H9 (cell line): ENCODE results near the gene VPS54. TPM values are rescaled to one million over a fixed set of nuclear protein-coding genes. Genes with fewer than 3 reads are reported as not detected.
"Not testable (repeated sequence)": the region's sequence is repeated elsewhere in the genome, so short reads cannot be mapped to it uniquely, and the experiment has no call there.

Source experiments
- DNase-seq: peaks from one replicate; pipeline ENCODE4 v3.0.0-alpha.2; 2017
- H2AFZ ChIP-seq: one replicate; pipeline ENCODE4 v1.6.1; 2013; ENCODE audit warnings: mild to moderate bottlenecking, low read length, control low read depth, moderate library complexity
- H2AK5ac ChIP-seq: 2 replicates; pipeline ENCODE4 v1.6.1; 2013; ENCODE audit warnings: low read length, control low read depth, mixed read lengths; ENCODE audit not compliant: insufficient read length
- H2BK120ac ChIP-seq: one replicate; pipeline ENCODE4 v1.6.1; 2013; ENCODE audit warnings: low read depth, mild to moderate bottlenecking, low read length, control low read depth, inconsistent platforms; ENCODE audit not compliant: poor library complexity, severe bottlenecking
- H2BK12ac ChIP-seq: 2 replicates; pipeline ENCODE4 v1.6.1; 2013; ENCODE audit warnings: low read length, control low read depth, mixed read lengths, low read depth; ENCODE audit not compliant: insufficient read length
- H2BK15ac ChIP-seq: 2 replicates; pipeline ENCODE4 v1.6.1; 2013; ENCODE audit warnings: low read depth, low read length, control low read depth
- H2BK20ac ChIP-seq: one replicate; pipeline ENCODE4 v1.6.1; 2013; ENCODE audit warnings: low read depth, mild to moderate bottlenecking, low read length, control low read depth, inconsistent platforms; ENCODE audit not compliant: poor library complexity, severe bottlenecking
- H2BK5ac ChIP-seq: 2 replicates; pipeline ENCODE4 v1.6.1; 2013; ENCODE audit warnings: low read length, control low read depth, mixed read lengths; ENCODE audit not compliant: insufficient read length
- H3K14ac ChIP-seq: 2 replicates; pipeline ENCODE4 v1.6.1; 2013; ENCODE audit warnings: low read length, control low read depth; ENCODE audit not compliant: insufficient read depth
- H3K18ac ChIP-seq: 2 replicates; pipeline ENCODE4 v1.6.1; 2013; ENCODE audit warnings: low read depth, mild to moderate bottlenecking, mixed read lengths, low read length, control low read depth; ENCODE audit not compliant: insufficient read length
- H3K23ac ChIP-seq: 2 replicates; pipeline ENCODE4 v1.6.1; 2013; ENCODE audit warnings: low read length, control low read depth, mixed read lengths, low read depth; ENCODE audit not compliant: insufficient read length
- H3K23me2 ChIP-seq: 2 replicates; pipeline ENCODE4 v1.6.1; 2013; ENCODE audit warnings: low read depth, mild to moderate bottlenecking, mixed read lengths, low read length, control low read depth; ENCODE audit not compliant: insufficient read length, poor library complexity, severe bottlenecking
- H3K27ac ChIP-seq: 2 replicates; pipeline ENCODE4 v1.5.1; 2013; ENCODE audit warnings: low read length, control low read depth, mixed read lengths, low read depth; ENCODE audit not compliant: insufficient read length
- H3K27me3 ChIP-seq: 2 replicates; pipeline ENCODE4 v1.6.1; 2013; ENCODE audit warnings: low read length, control low read depth, inconsistent platforms; ENCODE audit not compliant: insufficient read depth
- H3K4ac ChIP-seq: 2 replicates; pipeline ENCODE4 v1.6.1; 2013; ENCODE audit warnings: low read depth, mild to moderate bottlenecking, control low read depth, inconsistent platforms, low read length, moderate library complexity
- H3K4me1 ChIP-seq: 2 replicates; pipeline ENCODE4 v1.6.1; 2013; ENCODE audit warnings: low read length, control low read depth, inconsistent platforms; ENCODE audit not compliant: insufficient read depth
- H3K4me2 ChIP-seq: 2 replicates; pipeline ENCODE4 v1.6.1; 2013; ENCODE audit warnings: low read length, control low read depth, mixed read lengths; ENCODE audit not compliant: insufficient read length, insufficient read depth
- H3K56ac ChIP-seq: 2 replicates; pipeline ENCODE4 v1.6.1; 2013; ENCODE audit warnings: low read depth, mild to moderate bottlenecking, mixed read lengths, low read length, control low read depth; ENCODE audit not compliant: insufficient read length
- H3K79me1 ChIP-seq: 2 replicates; pipeline ENCODE4 v1.6.1; 2013; ENCODE audit warnings: low read depth, mild to moderate bottlenecking, moderate library complexity, low read length, control low read depth, inconsistent platforms; ENCODE audit not compliant: insufficient read depth, poor library complexity, severe bottlenecking
- H3K79me2 ChIP-seq: 2 replicates; pipeline ENCODE4 v1.6.1; 2013; ENCODE audit warnings: low read length, control low read depth, inconsistent platforms; ENCODE audit not compliant: insufficient read depth
- H3K9ac ChIP-seq: 2 replicates; pipeline ENCODE4 v1.6.1; 2013; ENCODE audit warnings: low read length, control low read depth, mixed read lengths; ENCODE audit not compliant: insufficient read length; ENCODE audit errors: extremely low read depth
- H3K9me3 ChIP-seq: one replicate; pipeline ENCODE4 v1.6.1; 2013; ENCODE audit warnings: low read depth, low read length, inconsistent platforms; ENCODE audit not compliant: control insufficient read depth
- H3T11ph ChIP-seq: one replicate; pipeline ENCODE4 v1.6.1; 2013; ENCODE audit warnings: mild to moderate bottlenecking, low read length, control low read depth, inconsistent platforms
- H4K20me1 ChIP-seq: one replicate; pipeline ENCODE4 v1.6.1; 2013; ENCODE audit not compliant: control insufficient read depth, insufficient read length, insufficient read depth
- H4K5ac ChIP-seq: 2 replicates; pipeline ENCODE4 v1.6.1; 2013; ENCODE audit warnings: low read depth, mild to moderate bottlenecking, mixed read lengths, low read length, control low read depth; ENCODE audit not compliant: insufficient read length
- H4K8ac ChIP-seq: replicated peaks from 2 replicates; pipeline ENCODE4 v1.6.1; 2013; ENCODE audit warnings: low read length, control low read depth, mixed read lengths, low read depth; ENCODE audit not compliant: insufficient read length
- H4K91ac ChIP-seq: 2 replicates; pipeline ENCODE4 v1.6.1; 2013; ENCODE audit warnings: low read depth, mild to moderate bottlenecking, moderate library complexity, mixed read lengths, low read length, control low read depth; ENCODE audit not compliant: insufficient read length
- H3K27ac Mint-ChIP-seq, 3 experiments: 2 replicates in 2 of 3; 3 replicates in 1 of 3; pipeline ENCODE4 v1.8.0; 2020 to 2021; ENCODE audit warnings: mixed read lengths in 3 of 3, mild to moderate bottlenecking in 1 of 3, moderate library complexity in 1 of 3
- H3K27me3 Mint-ChIP-seq: 2 replicates; pipeline ENCODE4 v1.8.0; 2021; ENCODE audit warnings: low read depth, mild to moderate bottlenecking, moderate library complexity, mixed read lengths
- H3K36me3 Mint-ChIP-seq, 3 experiments: 2 replicates in 2 of 3; 3 replicates in 1 of 3; pipeline ENCODE4 v1.8.0; 2020 to 2021; ENCODE audit warnings: low read depth in 3 of 3, mixed read lengths in 3 of 3; ENCODE audit not compliant: insufficient read depth in 1 of 3
- H3K4me1 Mint-ChIP-seq, 2 experiments: 2 replicates each; pipeline ENCODE4 v1.8.0; 2020; ENCODE audit warnings: mixed read lengths in 2 of 2
- H3K4me3 Mint-ChIP-seq, 2 experiments: 2 replicates in 1 of 2; 3 replicates in 1 of 2; pipeline ENCODE4 v1.8.0; 2020 to 2021; ENCODE audit warnings: mild to moderate bottlenecking in 2 of 2, mixed read lengths in 2 of 2, moderate library complexity in 1 of 2
- H3K9me3 Mint-ChIP-seq, 2 experiments: 2 replicates in 1 of 2; 3 replicates in 1 of 2; pipeline ENCODE4 v1.8.0; 2020; ENCODE audit warnings: mild to moderate bottlenecking in 2 of 2, mixed read lengths in 2 of 2, moderate library complexity in 1 of 2
- WGBS: extraction: QIAGEN DNeasy Blood & Tissue Kit; methylation state at CpG from one replicate; pipeline ENCODE4 v1.1.7; 2013; ENCODE audit warnings: missing lambda C conversion rate, low lambda C conversion rate, mixed read lengths; ENCODE audit not compliant: insufficient read length; ENCODE audit errors: extremely low coverage; 5-methylcytosine and 5-hydroxymethylcytosine counted together
- total RNA-seq: library from RNA; stranded (reverse); gene quantifications from 2 replicates; pipeline ENCODE4 v1.2.1, GENCODE V29; 2021
- TF ChIP-seq, protein P1 (sequence below): fragments of 200-600 bp; sonication (generic); conservative IDR thresholded peaks from 3 replicates; pipeline ENCODE4 v1.8.0; 2021; ENCODE audit warnings: antibody characterized with exemption, mild to moderate bottlenecking

VPS54 gene
- total RNA-seq, 1 experiment from 2014 or later: 13.4 TPM

DNA sequence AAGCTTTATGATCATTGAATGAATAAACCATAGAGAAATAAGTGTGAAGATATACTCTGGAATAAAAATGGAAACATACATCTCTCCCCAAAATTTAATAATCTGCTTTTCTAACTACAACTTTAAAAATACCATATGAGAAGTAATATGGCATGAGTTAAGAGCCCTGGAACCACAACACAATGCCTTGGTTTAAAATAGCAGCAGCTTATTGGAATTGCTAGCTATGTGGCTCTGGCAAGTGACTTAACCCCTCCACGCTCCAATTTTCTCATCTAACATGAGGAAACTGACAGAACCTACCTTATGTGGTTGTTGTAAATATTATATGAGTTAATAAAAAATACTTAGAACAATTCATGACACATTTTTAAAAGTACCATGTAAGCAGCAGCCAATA is 76.4 kb downstream of the VPS54 start:
- Mint-ChIP-seq H3K4me1 (peaks cover 4 to 6% of the 10 kb centered on the region in 2 experiments; a peak in 1 of 4 replicates), H3K9me3 (peaks cover 0 to 5% of the 10 kb centered on the region in 2 experiments; a peak in 3 of 5 replicates), H3K27me3 (no peaks in the 10 kb centered on the region), H3K27ac (no peak overlapping the region), H3K36me3 (peaks cover 7 to 34% (median 32%) of the 10 kb centered on the region in 3 experiments; a peak in 6 of 7 replicates), H3K4me3 (no peak overlapping the region)
- no CpG with 5 or more reads among the region's 1 CpG for WGBS
- H3K79me1 ChIP-seq: no peaks in the 10 kb centered on the region
- H2BK12ac ChIP-seq: no peak overlapping the region
- H2BK120ac ChIP-seq: no peak overlapping the region
- no peaks in the 10 kb centered on the region for H3K27me3 ChIP-seq
- no peak overlapping the region for H3K9ac ChIP-seq
- H2BK15ac ChIP-seq: no peak overlapping the region
- H2BK5ac ChIP-seq: no peak overlapping the region
- H3K27ac ChIP-seq: no peak overlapping the region
- H2BK20ac ChIP-seq: no peak overlapping the region
- H3T11ph ChIP-seq: no peak overlapping the region
- H4K91ac ChIP-seq: no peak overlapping the region
- H3K9me3 ChIP-seq: no peaks in the 10 kb centered on the region
- H4K5ac ChIP-seq: no peak overlapping the region
- no peak overlapping the region for H3K56ac ChIP-seq
- H3K18ac ChIP-seq: no peak overlapping the region
- H2AFZ ChIP-seq: no peak overlapping the region
- no peak overlapping the region for H3K14ac ChIP-seq
- no peak overlapping the region for H3K4me2 ChIP-seq
- H3K4me1 ChIP-seq: no peaks in the 10 kb centered on the region; the same call in 1 of the 2 replicates
- no peaks in the 10 kb centered on the region for H4K20me1 ChIP-seq
- TF ChIP-seq, protein P1, sequence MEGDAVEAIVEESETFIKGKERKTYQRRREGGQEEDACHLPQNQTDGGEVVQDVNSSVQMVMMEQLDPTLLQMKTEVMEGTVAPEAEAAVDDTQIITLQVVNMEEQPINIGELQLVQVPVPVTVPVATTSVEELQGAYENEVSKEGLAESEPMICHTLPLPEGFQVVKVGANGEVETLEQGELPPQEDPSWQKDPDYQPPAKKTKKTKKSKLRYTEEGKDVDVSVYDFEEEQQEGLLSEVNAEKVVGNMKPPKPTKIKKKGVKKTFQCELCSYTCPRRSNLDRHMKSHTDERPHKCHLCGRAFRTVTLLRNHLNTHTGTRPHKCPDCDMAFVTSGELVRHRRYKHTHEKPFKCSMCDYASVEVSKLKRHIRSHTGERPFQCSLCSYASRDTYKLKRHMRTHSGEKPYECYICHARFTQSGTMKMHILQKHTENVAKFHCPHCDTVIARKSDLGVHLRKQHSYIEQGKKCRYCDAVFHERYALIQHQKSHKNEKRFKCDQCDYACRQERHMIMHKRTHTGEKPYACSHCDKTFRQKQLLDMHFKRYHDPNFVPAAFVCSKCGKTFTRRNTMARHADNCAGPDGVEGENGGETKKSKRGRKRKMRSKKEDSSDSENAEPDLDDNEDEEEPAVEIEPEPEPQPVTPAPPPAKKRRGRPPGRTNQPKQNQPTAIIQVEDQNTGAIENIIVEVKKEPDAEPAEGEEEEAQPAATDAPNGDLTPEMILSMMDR: no peak
- H4K8ac ChIP-seq: no peak overlapping the region
- no peak overlapping the region for H2AK5ac ChIP-seq
- H3K4ac ChIP-seq: no peak overlapping the region
- no peaks in the 10 kb centered on the region for H3K79me2 ChIP-seq
- DNase-seq: no peak
- H3K23ac ChIP-seq: no peak overlapping the region
- no peaks in the 10 kb centered on the region for H3K23me2 ChIP-seq

DNA sequence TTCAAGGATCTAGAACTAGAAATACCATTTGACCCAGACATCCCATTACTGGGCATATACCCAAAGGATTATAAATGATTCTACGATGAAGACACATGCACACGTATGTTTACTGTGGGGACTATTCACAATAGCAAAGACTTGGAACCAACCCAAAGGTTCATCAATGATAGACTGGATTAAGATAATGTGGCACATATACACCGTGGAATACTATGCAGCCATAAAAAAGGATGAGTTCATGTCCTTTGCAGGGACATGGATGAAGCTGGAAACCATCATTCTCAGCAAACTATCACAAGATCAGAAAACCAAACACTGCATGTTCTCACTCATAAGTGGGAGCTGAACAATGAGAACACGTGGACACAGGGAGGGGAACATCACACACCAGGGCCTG is 87.1 kb downstream of the VPS54 start:
- not testable (repeated sequence) for H2AFZ ChIP-seq, H2BK12ac ChIP-seq, H3K9me3 ChIP-seq, H3K79me2 ChIP-seq, H4K20me1 ChIP-seq, H4K91ac ChIP-seq, H3K27ac ChIP-seq, H4K5ac ChIP-seq, H3K14ac ChIP-seq, H2BK120ac ChIP-seq, H3K4ac ChIP-seq, H2BK20ac ChIP-seq, H3K79me1 ChIP-seq, H3K56ac ChIP-seq, H3K18ac ChIP-seq, H3K27me3 Mint-ChIP-seq, H2AK5ac ChIP-seq, H3K4me1 Mint-ChIP-seq, H3K4me1 ChIP-seq, H2BK5ac ChIP-seq, H2BK15ac ChIP-seq, DNase-seq, H3K23ac ChIP-seq, H3K4me2 ChIP-seq, H3K23me2 ChIP-seq, H4K8ac ChIP-seq, H3K9ac ChIP-seq, H3K27me3 ChIP-seq, H3T11ph ChIP-seq, H3K4me3 Mint-ChIP-seq, H3K27ac Mint-ChIP-seq
- H3K9me3 Mint-ChIP-seq: peaks cover 11 to 15% of the 10 kb centered on the region in 2 experiments
- WGBS: no CpG with 5 or more reads among the region's 4 CpGs
- H3K36me3 Mint-ChIP-seq: peaks cover 43 to 69% (median 44%) of the 10 kb centered on the region in 3 experiments
